Fibroblast of mammary gland (primary cell): ENCODE data around the gene RIC1.

Experiments used
- DNase-seq: peaks from one replicate; pipeline ENCODE4 v3.0.0-alpha.2; 2010; ENCODE audit warnings: low read depth
- H3K4me3 ChIP-seq: 2 replicates; pipeline ENCODE4 v1.5.1; 2011; ENCODE audit warnings: low read depth, mild to moderate bottlenecking, low read length, moderate library complexity; ENCODE audit not compliant: control insufficient read depth
- TF ChIP-seq, protein P1 (sequence below): conservative IDR thresholded peaks from 2 replicates; pipeline ENCODE4 v1.5.1; 2011; ENCODE audit warnings: low read depth, low read length, inconsistent platforms; ENCODE audit not compliant: control insufficient read depth, insufficient read depth

Gene RIC1

DNA sequence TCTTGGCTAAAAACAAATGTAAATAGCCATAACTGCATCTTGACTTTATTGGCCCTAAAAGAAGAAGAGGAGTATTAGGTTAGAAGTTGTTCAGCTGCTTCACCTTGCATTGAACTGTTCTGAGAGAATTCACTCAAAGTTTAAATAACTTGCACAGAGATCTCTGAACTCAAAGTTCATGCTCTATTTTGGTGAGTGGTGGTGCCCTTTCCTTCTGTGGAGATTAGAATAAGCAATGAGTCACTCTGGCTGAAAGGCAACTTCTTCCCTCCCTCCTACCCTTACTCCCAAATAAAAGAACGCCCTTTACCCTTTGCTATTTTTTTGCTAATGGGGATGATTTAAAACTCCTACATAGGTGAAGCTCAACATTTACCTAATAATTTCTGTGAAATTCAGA is 155.1 kb downstream of the RIC1 start:
- no peak overlapping the region for H3K4me3 ChIP-seq
- DNase-seq, result no peak
- TF ChIP-seq, protein P1, sequence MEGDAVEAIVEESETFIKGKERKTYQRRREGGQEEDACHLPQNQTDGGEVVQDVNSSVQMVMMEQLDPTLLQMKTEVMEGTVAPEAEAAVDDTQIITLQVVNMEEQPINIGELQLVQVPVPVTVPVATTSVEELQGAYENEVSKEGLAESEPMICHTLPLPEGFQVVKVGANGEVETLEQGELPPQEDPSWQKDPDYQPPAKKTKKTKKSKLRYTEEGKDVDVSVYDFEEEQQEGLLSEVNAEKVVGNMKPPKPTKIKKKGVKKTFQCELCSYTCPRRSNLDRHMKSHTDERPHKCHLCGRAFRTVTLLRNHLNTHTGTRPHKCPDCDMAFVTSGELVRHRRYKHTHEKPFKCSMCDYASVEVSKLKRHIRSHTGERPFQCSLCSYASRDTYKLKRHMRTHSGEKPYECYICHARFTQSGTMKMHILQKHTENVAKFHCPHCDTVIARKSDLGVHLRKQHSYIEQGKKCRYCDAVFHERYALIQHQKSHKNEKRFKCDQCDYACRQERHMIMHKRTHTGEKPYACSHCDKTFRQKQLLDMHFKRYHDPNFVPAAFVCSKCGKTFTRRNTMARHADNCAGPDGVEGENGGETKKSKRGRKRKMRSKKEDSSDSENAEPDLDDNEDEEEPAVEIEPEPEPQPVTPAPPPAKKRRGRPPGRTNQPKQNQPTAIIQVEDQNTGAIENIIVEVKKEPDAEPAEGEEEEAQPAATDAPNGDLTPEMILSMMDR, result no peak

DNA sequence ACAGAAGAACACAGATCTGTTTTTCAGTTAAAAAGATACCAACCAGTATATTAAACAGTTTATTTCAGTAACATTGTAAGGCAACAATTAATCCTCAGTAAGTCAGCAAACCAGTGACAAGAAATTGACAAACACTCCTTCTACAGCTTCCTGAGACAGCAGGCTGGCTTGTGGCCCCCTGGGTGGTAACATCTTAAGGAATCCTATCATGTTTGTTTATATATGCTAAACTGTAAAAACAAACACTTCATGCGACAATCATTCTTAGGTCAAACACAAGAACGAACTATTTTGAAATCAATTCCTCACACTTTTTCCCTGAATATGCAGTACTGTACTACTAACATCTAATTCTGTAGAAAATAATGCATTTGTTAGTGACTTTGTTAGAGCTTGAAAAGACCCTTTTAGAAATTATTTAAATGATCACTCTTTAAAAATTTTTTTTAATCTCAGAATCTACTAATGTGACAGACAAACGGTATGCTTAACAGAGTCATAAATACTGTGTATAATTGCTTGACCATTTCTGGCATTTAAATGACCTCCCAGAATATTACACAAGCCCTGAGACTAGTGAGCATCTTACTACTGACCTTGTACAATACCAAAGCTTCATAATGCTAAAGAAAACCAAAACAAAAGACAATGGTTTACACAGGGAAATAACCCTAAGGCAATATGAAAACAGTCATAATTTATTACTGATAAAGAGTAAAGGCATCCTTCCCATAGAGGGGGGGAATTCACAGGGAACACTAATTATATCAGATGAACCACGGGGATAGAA is 155.8 kb downstream of the RIC1 start:
- no peak overlapping the region for H3K4me3 ChIP-seq
- DNase-seq, result no peak
- TF ChIP-seq, protein P1, result no peak

DNA sequence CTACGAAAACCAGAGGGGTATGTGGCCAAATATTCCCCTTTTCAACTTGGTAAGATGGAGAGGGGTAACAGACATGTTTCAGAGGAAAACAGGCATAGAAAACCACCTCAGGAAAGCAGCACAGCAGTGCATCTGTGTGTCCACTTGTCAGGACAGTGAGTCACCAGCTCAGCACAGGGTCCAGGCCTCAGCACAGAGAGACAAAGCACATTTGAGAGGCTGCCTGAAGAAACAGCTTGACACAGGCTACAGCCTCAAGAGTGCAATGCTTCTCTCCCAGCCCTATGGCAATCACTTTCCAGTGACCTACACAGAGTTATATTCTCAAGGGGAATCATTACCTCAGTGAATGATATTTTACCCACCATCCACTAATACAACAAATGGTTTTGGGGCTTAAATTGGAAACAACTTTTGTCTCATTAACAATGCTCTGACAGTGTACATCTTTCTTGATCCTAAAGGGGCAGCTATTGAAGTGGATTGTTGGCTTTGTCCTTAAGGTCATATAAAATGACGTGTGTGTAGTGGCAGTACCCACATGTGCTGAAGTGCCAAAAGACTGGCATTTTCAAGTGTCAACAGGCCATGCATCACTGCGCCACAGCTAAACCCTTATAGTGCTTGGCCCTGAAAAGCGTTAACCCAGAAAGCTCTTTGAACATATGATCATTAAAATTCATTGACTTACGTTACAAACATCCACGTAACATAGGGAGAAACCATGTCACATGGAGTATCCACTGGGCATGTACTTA is 157.6 kb downstream of the RIC1 start:
- peak; percentile 11 for DNase-seq
- TF ChIP-seq, protein P1, result no peak
- no peak overlapping the region for H3K4me3 ChIP-seq

DNA sequence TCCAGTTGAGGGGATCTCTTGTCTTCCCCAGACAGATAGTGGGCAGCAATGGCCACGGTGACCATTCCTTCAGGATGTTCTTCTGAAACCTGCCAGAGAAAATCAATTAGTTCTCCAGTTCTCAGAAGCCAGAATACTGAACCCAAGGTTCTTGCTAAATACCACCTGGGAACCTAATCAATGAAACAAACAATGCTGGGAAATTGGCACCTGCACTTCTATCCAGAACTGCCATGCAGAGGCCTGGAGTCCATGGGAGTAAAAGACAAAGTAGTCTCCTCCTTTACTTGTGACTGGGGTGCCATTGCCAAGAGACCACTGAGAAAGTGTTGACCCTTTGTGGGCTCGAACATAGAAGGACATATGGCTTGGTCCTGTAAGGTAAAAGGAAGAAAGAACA is 158.3 kb downstream of the RIC1 start:
- no peak for DNase-seq
- H3K4me3 ChIP-seq, result no peak overlapping the region
- TF ChIP-seq, protein P1, result no peak

DNA sequence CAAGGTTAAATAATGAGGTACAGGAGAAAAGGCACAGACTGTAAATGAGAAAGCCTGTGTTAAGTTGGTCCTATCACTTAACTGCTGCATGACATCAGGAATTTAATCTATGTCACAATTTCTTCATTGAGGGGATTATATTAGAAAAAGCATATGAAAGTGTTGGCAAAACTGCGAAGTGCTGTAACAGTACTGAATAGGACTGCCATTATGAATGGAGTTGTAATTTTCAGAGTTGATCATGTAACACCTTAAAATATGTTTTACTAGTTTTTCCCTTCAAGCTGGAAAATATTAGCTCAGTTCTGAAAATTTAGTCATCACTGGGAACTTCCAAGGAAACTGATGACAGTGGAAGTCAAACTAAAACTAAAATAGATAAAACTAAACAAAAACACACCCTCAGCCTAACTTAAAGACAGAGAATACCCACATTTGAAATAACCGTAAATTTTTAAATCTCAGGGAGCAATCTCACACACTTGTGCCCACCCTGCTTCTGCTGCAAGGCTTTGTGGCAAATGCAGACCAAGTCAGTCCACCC is 158.9 kb downstream of the RIC1 start:
- DNase-seq, result no peak
- TF ChIP-seq, protein P1, result no peak
- no peak overlapping the region for H3K4me3 ChIP-seq

DNA sequence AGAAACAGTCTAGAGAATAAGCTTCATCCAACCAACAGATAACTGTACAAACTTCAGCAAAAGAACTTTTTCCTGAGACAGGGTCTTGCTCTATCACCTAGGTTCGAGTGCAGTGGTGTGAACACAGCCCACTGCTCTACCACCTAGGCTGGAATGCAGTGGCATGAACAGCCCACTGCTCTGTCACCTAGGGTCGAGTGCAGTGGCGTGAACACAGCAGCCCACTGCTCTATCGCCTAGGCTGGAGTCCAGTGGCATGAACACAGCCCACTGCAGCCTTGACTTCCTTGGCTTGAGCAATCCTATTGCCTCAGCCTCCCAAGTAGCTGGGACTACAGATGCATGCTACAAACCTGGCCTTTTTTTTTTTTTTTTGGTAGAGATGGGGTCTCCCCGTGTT is 160.6 kb downstream of the RIC1 start:
- TF ChIP-seq, protein P1, result no peak
- DNase-seq, result no peak
- H3K4me3 ChIP-seq, result no peak overlapping the region
